ENCODE results near the gene ADGRG1. TPM values are rescaled to one million over a fixed set of nuclear protein-coding genes. Genes with fewer than 3 reads are reported as not detected.

ADGRG1 gene
- total RNA-seq, 2 experiments from 2014 or later = not detected

DNA sequence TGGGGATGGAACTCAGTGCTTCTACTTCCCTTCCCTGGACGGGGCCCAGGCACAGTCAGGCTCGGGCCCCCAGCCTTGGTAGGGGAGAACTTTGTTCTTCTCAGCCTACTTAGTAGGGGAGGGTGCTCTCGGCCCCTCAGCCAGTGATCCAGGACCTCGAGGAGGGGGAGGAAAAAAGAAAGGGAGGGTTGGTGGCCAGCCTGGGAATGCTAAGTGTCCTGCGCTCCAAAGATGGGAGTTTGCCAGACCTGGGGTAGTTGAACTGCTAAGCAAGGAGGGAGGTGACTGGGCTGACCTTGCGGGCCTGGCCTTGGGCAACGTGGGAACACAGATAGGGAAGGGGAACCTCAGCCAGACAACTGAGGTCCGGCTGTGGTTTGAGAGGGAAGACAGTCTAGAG is 12.2 kb downstream of the ADGRG1 start:
- ChIA-PET POLR2A (no interaction called here), CTCF (ENCODE audit: unreplicated experiment) (no interaction called here)
- Histone ChIP-seq H3K4me3 (ENCODE audit: low read depth, low read length, poor library complexity, severe bottlenecking) (no peak overlapping the region), H3K9me2 (ENCODE audit: insufficient read depth, low read length) (no peaks in the 10 kb centered on the region), H3K9me3 (ENCODE audit: low read length) (no peaks in the 10 kb centered on the region), H3K4me2 (ENCODE audit: low read length) (no peak overlapping the region), H3K27ac (ENCODE audit: low read depth, low read length, poor library complexity, severe bottlenecking) (no peak overlapping the region), H2AFZ (ENCODE audit: low read length) (no peak overlapping the region), H3K36me3 (ENCODE audit: insufficient read depth, low read length) (no peaks in the 10 kb centered on the region), H3K79me2 (ENCODE audit: insufficient read depth, low read depth, low read length) (no peaks in the 10 kb centered on the region), H3K4me1 (ENCODE audit: insufficient read depth, low read length, poor library complexity, severe bottlenecking) (no peaks in the 10 kb centered on the region), H4K20me1 (ENCODE audit: insufficient read depth, low read length) (no peaks in the 10 kb centered on the region)
- no peak for TF ChIP-seq EZH2phosphoT487 (IDR thresholded peaks at IDR 0.05; ENCODE audit: borderline replicate concordance, low read depth, low read length)
- TF ChIP-seq, protein P1, sequence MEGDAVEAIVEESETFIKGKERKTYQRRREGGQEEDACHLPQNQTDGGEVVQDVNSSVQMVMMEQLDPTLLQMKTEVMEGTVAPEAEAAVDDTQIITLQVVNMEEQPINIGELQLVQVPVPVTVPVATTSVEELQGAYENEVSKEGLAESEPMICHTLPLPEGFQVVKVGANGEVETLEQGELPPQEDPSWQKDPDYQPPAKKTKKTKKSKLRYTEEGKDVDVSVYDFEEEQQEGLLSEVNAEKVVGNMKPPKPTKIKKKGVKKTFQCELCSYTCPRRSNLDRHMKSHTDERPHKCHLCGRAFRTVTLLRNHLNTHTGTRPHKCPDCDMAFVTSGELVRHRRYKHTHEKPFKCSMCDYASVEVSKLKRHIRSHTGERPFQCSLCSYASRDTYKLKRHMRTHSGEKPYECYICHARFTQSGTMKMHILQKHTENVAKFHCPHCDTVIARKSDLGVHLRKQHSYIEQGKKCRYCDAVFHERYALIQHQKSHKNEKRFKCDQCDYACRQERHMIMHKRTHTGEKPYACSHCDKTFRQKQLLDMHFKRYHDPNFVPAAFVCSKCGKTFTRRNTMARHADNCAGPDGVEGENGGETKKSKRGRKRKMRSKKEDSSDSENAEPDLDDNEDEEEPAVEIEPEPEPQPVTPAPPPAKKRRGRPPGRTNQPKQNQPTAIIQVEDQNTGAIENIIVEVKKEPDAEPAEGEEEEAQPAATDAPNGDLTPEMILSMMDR (conservative IDR thresholded peaks at IDR 0.05; ENCODE audit: low read length) = no peak
- no peak for DNase-seq (ENCODE audit: low spot score)
- BruUV-seq (replicated peaks) = no TSS peak
- intact Hi-C loops (cut with micrococcal nuclease; ENCODE audit: unreplicated experiment) = loop anchor here (10.0 kb wide), 1 partner anchor 226 kb away; no protein-coding TSS in a partner anchor

DNA sequence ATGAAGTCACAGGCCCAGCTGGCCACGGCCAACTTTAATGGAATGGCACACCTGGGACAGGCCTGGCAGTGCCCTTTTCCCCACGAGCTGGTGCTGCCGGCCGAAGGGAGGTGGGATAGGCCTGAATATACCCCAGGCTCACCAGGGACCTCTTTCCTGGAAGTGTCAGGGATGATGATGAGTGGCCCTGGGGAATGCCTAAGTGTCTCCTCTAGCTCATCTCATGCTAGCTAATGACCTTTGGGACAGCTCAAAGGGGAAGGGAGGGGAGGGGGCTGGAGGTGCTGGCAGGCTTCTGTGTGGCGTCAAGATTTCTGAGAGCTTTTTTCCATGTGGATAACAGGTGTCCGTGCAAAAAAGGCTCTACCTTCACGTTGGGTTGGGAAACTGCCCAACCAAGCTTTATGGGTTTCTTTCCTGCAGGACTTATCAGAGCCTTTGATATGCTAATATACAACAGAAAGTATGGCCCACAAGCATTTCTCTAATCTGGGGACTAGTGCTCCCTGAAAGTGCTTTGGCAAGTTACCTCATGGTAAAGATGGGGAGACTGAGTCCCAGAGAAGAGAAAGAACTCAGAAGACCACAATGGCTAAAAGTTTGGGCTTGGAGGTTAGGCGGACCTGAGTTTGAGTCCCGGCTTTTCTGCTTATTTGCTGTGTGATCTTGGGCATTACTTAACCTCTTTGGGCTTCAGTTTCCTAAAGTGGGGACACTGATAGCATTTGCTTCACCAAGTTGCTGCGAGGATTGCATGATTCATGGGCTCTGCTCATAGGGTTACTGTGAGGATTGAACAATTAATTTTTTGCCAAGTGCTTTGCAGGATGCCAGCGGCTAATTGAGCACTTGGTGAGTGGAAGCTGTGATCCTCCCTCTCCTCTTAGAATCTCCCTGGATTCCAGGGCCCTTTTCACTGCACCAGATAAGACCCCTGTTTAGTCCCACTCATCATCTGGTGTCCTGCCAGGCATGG is 14.0 kb downstream of the ADGRG1 start:
- POLR2A ChIA-PET = interaction anchor here (0.6 kb wide), 1 partner anchor 248 kb away, joined by 3 read pairs; no protein-coding TSS in a partner anchor

More for the DNA sequence above, 14.0 kb downstream of the ADGRG1 start:
- H3K9me3 ChIP-seq (ENCODE audit: low read length) = no peaks in the 10 kb centered on the region
- no TSS peak for BruUV-seq (replicated peaks)
- no peak for DNase-seq (ENCODE audit: low spot score)
- H4K20me1 ChIP-seq (ENCODE audit: insufficient read depth, low read length) = no peaks in the 10 kb centered on the region
- no peaks in the 10 kb centered on the region for H3K4me1 ChIP-seq (ENCODE audit: insufficient read depth, low read length, poor library complexity, severe bottlenecking)
- no peak overlapping the region for H3K4me2 ChIP-seq (ENCODE audit: low read length)
- H3K27ac ChIP-seq (ENCODE audit: low read depth, low read length, poor library complexity, severe bottlenecking) = no peak overlapping the region
- H3K4me3 ChIP-seq (ENCODE audit: low read depth, low read length, poor library complexity, severe bottlenecking) = no peak overlapping the region
- H2AFZ ChIP-seq (ENCODE audit: low read length) = no peak overlapping the region
- CTCF ChIA-PET (ENCODE audit: unreplicated experiment) = no interaction called here
- no peaks in the 10 kb centered on the region for H3K9me2 ChIP-seq (ENCODE audit: insufficient read depth, low read length)
- TF ChIP-seq, protein P1 (conservative IDR thresholded peaks at IDR 0.05; ENCODE audit: low read length) = no peak
- no peak for TF ChIP-seq EZH2phosphoT487 (IDR thresholded peaks at IDR 0.05; ENCODE audit: borderline replicate concordance, low read depth, low read length)
- H3K79me2 ChIP-seq (ENCODE audit: insufficient read depth, low read depth, low read length) = no peaks in the 10 kb centered on the region
- intact Hi-C loops (cut with micrococcal nuclease; ENCODE audit: unreplicated experiment) = loop anchor here (10.0 kb wide), 1 partner anchor 228 kb away; no protein-coding TSS in a partner anchor
- no peaks in the 10 kb centered on the region for H3K36me3 ChIP-seq (ENCODE audit: insufficient read depth, low read length)

All from OCI-LY7 (cell line).